ENCODE results near the gene MEGF11.

Gene MEGF11

DNA sequence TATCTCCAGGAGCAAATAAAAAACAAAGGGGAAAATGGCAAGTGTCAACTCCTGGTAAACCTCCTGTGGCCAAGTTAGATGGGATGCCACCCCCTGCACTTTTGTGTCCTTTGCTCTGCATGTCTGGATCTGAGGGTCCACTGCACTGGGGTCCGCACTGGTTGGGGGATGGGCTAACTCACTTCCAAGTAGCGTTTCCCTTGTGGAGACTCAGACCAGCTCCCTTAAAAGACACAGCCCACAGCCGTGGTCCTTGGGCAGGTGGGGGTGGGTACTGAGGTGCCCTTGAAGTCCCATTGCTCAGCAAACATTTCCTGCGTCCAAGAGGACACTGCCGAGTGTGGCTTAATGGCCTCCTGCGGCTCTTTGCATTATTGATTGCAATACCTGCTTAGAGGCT is 188.2 kb downstream of the MEGF11 start:
- Histone ChIP-seq H3K27me3 (ENCODE audit: low read length) (no peaks in the 10 kb centered on the region), H3K4me2 (ENCODE audit: low read depth, low read length, poor library complexity, severe bottlenecking) (no peak overlapping the region), H3K9me3 (ENCODE audit: insufficient read depth, low read length) (no peaks in the 10 kb centered on the region), H3K9ac (ENCODE audit: low read length) (no peak overlapping the region), H2AFZ (ENCODE audit: low read depth, low read length, severe bottlenecking) (no peak overlapping the region), H3K27ac (ENCODE audit: low read depth, low read length) (no peak overlapping the region), H3K36me3 (ENCODE audit: low read length) (no peaks in the 10 kb centered on the region), H3K79me2 (ENCODE audit: insufficient read depth, low read length) (no peaks in the 10 kb centered on the region), H3K9me2 (replicated peaks; ENCODE audit: insufficient read depth, low read length) (no peaks in the 10 kb centered on the region), H4K20me1 (ENCODE audit: low read depth, low read length) (no peaks in the 10 kb centered on the region), H3K4me3 (ENCODE audit: insufficient read depth, low read length, poor library complexity, severe bottlenecking) (no peak overlapping the region), H3F3A (ENCODE audit: insufficient read depth) (no peaks in the 10 kb centered on the region)
- TF ChIP-seq, protein P1, sequence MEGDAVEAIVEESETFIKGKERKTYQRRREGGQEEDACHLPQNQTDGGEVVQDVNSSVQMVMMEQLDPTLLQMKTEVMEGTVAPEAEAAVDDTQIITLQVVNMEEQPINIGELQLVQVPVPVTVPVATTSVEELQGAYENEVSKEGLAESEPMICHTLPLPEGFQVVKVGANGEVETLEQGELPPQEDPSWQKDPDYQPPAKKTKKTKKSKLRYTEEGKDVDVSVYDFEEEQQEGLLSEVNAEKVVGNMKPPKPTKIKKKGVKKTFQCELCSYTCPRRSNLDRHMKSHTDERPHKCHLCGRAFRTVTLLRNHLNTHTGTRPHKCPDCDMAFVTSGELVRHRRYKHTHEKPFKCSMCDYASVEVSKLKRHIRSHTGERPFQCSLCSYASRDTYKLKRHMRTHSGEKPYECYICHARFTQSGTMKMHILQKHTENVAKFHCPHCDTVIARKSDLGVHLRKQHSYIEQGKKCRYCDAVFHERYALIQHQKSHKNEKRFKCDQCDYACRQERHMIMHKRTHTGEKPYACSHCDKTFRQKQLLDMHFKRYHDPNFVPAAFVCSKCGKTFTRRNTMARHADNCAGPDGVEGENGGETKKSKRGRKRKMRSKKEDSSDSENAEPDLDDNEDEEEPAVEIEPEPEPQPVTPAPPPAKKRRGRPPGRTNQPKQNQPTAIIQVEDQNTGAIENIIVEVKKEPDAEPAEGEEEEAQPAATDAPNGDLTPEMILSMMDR (IDR thresholded peaks at IDR 0.05; ENCODE audit: insufficient read depth, low read length, poor library complexity, severe bottlenecking), result no peak
- no peak for TF ChIP-seq EZH2phosphoT487 (conservative IDR thresholded peaks at IDR 0.05; ENCODE audit: low read length)

DNA sequence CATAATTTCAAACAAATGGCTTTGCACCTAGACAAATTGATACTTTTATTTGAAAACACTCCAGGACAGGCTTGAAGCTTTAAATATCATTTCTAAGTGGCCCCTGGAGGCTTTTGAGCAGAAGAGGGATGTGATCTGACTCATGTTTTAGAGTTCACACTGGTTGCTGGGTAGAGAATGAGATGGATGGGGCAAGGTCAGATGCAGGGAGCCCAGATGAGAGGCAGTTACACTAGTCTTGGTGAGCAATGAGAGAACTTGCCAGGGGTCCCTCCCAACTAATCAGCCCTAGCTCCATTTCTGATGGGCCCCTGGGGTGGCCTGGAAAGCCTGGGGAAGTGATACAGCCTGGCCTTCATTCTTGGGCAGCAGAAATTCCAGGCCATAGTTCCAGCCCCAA is 190.4 kb downstream of the MEGF11 start:
- Histone ChIP-seq H3K79me2 (ENCODE audit: insufficient read depth, low read length) (no peaks in the 10 kb centered on the region), H3K27ac (ENCODE audit: low read depth, low read length) (no peak overlapping the region), H2AFZ (ENCODE audit: low read depth, low read length, severe bottlenecking) (no peak overlapping the region), H4K20me1 (ENCODE audit: low read depth, low read length) (no peaks in the 10 kb centered on the region), H3K4me2 (ENCODE audit: low read depth, low read length, poor library complexity, severe bottlenecking) (no peak overlapping the region), H3F3A (ENCODE audit: insufficient read depth) (no peaks in the 10 kb centered on the region), H3K4me3 (ENCODE audit: insufficient read depth, low read length, poor library complexity, severe bottlenecking) (no peak overlapping the region), H3K36me3 (ENCODE audit: low read length) (no peaks in the 10 kb centered on the region), H3K9me3 (ENCODE audit: insufficient read depth, low read length) (no peaks in the 10 kb centered on the region), H3K9ac (ENCODE audit: low read length) (no peak overlapping the region), H3K27me3 (ENCODE audit: low read length) (no peaks in the 10 kb centered on the region), H3K9me2 (replicated peaks; ENCODE audit: insufficient read depth, low read length) (no peaks in the 10 kb centered on the region)
- TF ChIP-seq EZH2phosphoT487 (conservative IDR thresholded peaks at IDR 0.05; ENCODE audit: low read length), result no peak
- TF ChIP-seq, protein P1 (IDR thresholded peaks at IDR 0.05; ENCODE audit: insufficient read depth, low read length, poor library complexity, severe bottlenecking), result no peak

DNA sequence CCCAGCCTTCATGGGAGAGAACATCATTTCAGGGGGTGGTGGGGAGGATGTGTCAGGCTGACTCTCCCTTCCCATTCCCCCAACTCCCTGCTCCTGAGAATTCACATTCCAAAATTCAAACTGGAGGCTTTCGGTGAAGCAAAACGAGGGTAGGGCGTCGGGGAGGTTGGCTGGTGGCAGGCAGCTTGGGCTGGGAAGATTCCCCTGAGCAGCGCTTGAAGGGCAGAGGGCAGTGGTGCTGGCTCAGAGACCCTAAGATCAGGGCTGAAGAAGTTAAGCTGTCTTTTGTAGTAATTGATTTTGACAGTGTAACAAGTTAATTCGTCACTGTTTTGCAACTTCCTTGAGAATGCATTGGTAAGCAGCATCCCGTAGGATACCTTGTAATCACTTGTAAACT is 196.5 kb downstream of the MEGF11 start:
- H3K4me3 ChIP-seq (ENCODE audit: insufficient read depth, low read length, poor library complexity, severe bottlenecking), result no peak overlapping the region
- no peaks in the 10 kb centered on the region for H4K20me1 ChIP-seq (ENCODE audit: low read depth, low read length)
- no peak overlapping the region for H3K27ac ChIP-seq (ENCODE audit: low read depth, low read length)
- H3K4me2 ChIP-seq (ENCODE audit: low read depth, low read length, poor library complexity, severe bottlenecking), result no peak overlapping the region
- H3F3A ChIP-seq (ENCODE audit: insufficient read depth), result no peaks in the 10 kb centered on the region
- no peaks in the 10 kb centered on the region for H3K27me3 ChIP-seq (ENCODE audit: low read length)
- no peak overlapping the region for H2AFZ ChIP-seq (ENCODE audit: low read depth, low read length, severe bottlenecking)
- no peaks in the 10 kb centered on the region for H3K36me3 ChIP-seq (ENCODE audit: low read length)
- no peaks in the 10 kb centered on the region for H3K9me2 ChIP-seq (replicated peaks; ENCODE audit: insufficient read depth, low read length)
- no peaks in the 10 kb centered on the region for H3K9me3 ChIP-seq (ENCODE audit: insufficient read depth, low read length)
- H3K9ac ChIP-seq (ENCODE audit: low read length), result no peak overlapping the region
- no peaks in the 10 kb centered on the region for H3K79me2 ChIP-seq (ENCODE audit: insufficient read depth, low read length)
- TF ChIP-seq, protein P1 (IDR thresholded peaks at IDR 0.05; ENCODE audit: insufficient read depth, low read length, poor library complexity, severe bottlenecking), result no peak
- no peak for TF ChIP-seq EZH2phosphoT487 (conservative IDR thresholded peaks at IDR 0.05; ENCODE audit: low read length)
